Activated CD4-positive, alpha-beta T cell treated with anti-CD3 and anti-CD28 coated beads for 36 hours (primary cell): ENCODE measurements around the gene PCDHGA1. TPM values are rescaled to one million over a fixed set of nuclear protein-coding genes. Genes with fewer than 3 reads are reported as not detected.
"Not testable (repeated sequence)": the region's sequence is repeated elsewhere in the genome, so short reads cannot be mapped to it uniquely, and the experiment has no call there.

Experiments used
- ATAC-seq: fragments of 200-7000 bp; cut with Tn5 transposase; one replicate; pipeline ENCODE4 v1.10.0; 2021; ENCODE audit warnings: mild to moderate bottlenecking, moderate library complexity
- CTCF ChIA-PET: fragments of 350-600 bp; sonication (Branson Sonifier 250); formaldehyde crosslinking; loops from one replicate; lab custom pipeline; 2021; ENCODE audit warnings: antibody characterized with exemption; lab: Charles Lee
- POLR2A ChIA-PET: fragments of 350-600 bp; sonication (Branson Sonifier 250); formaldehyde crosslinking; loops from one replicate; lab custom pipeline; 2021; ENCODE audit warnings: antibody characterized with exemption, inconsistent platforms; lab: Charles Lee
- DNase-seq: peaks from one replicate; pipeline ENCODE4 v3.0.0-alpha.2; 2020
- H3K27ac Mint-ChIP-seq: one replicate; pipeline ENCODE4 v1.8.0; 2021; ENCODE audit warnings: mixed read lengths
- H3K27me3 Mint-ChIP-seq: one replicate; pipeline ENCODE4 v1.8.0; 2021; ENCODE audit warnings: mixed read lengths
- H3K36me3 Mint-ChIP-seq: one replicate; pipeline ENCODE4 v1.8.0; 2021; ENCODE audit warnings: low read depth, mixed read lengths
- H3K4me1 Mint-ChIP-seq: one replicate; pipeline ENCODE4 v1.8.0; 2021; ENCODE audit warnings: mixed read lengths
- H3K4me3 Mint-ChIP-seq: one replicate; pipeline ENCODE4 v1.8.0; 2021; ENCODE audit warnings: mild to moderate bottlenecking, moderate library complexity, mixed read lengths
- H3K9me3 Mint-ChIP-seq: one replicate; pipeline ENCODE4 v1.8.0; 2021; ENCODE audit warnings: low read depth, mixed read lengths
- intact Hi-C, 2 experiments: fragments of 100-400 bp; cut with DNase I in 1 of 2; cut with micrococcal nuclease in 1 of 2; formaldehyde crosslinking; loops; one replicate each; pipeline versions ENCODE4 v1.14.2 to v1.15.1; 2022 to 2024; cut with DNase I, micrococcal nuclease
- total RNA-seq, 2 experiments: library from RNA; stranded (reverse); gene quantifications; one replicate each; pipeline ENCODE4 v1.2.3, GENCODE V29; 2021

PCDHGA1 gene
- total RNA-seq, 2 experiments from 2014 or later = 0.05 TPM; not detected in 1

GRCh38 chr5:141412854-141413539 lies 82.7 kb downstream of the PCDHGA1 start, which contains the start of gene PCDHGA10:
TSS of gene PCDHGA10 (plus strand) at chr5:141412987. CDS start at chr5:141413176, 189 bp downstream.
- peak within 1 kb of the TSS; percentile 62 for H3K4me3 Mint-ChIP-seq
- ATAC-seq (peak; percentile 76), DNase-seq (peak; percentile 74)
- H3K27ac Mint-ChIP-seq = no peak within 1 kb of the TSS
- H3K4me1 Mint-ChIP-seq = peaks cover 10% of the 10 kb centered on the region
- peaks cover 15% of the 10 kb centered on the region for H3K9me3 Mint-ChIP-seq
- peaks cover 63% of the 10 kb centered on the region for H3K27me3 Mint-ChIP-seq
- intact Hi-C loops = loop anchor here (1.0 to 2.0 kb wide), 5 partner anchors 99 to 152 kb away; no protein-coding TSS in a partner anchor
- H3K36me3 Mint-ChIP-seq = peaks cover 23% of the 10 kb centered on the region
- POLR2A ChIA-PET = no interaction called here
- CTCF ChIA-PET = interaction anchor here (0.6 to 3.8 kb wide), 33 partner anchors 8 to 200 kb away, joined by 3 to 46 read pairs (median 6); partner anchors contain the start of genes PCDHB13, PCDHGA11, PCDHGA12 and PCDHGA3

DNA sequence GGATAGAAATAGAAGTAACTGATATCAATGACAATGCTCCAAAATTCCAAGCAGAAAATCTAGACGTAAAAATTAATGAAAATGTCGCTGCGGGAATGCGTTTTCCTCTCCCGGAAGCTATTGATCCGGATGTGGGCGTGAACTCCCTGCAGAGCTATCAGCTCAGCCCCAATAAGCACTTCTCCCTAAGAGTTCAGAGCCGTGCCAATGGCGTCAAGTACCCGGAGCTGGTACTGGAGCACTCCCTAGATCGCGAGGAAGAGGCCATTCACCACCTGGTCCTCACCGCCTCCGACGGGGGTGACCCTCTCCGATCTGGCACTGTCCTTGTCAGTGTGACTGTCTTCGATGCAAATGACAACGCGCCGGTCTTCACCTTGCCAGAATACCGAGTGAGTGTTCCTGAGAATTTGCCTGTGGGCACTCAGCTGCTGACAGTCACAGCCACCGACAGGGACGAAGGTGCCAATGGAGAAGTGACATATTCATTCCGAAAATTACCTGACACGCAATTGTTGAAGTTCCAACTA lies 83.3 kb downstream of the PCDHGA1 start:
- Mint-ChIP-seq H3K4me1 (peaks cover 10% of the 10 kb centered on the region), H3K9me3 (peaks cover 19% of the 10 kb centered on the region), H3K4me3 (peak overlapping the region; percentile 62), H3K27ac (no peak overlapping the region), H3K27me3 (peaks cover 65% of the 10 kb centered on the region), H3K36me3 (peaks cover 28% of the 10 kb centered on the region)
- ATAC-seq (no peak), DNase-seq (no peak)
- ChIA-PET POLR2A (no interaction called here), CTCF (interaction anchor here (0.7 to 3.8 kb wide), 31 partner anchors 8 to 200 kb away, joined by 3 to 46 read pairs (median 6); partner anchors contain the start of genes PCDHB13, PCDHGA11, PCDHGA12 and PCDHGA3)
- intact Hi-C loops = loop anchor here (1.0 to 2.0 kb wide), 5 partner anchors 99 to 151 kb away; no protein-coding TSS in a partner anchor

GRCh38 chr5:141414548-141415274 lies 84.4 kb downstream of the PCDHGA1 start:
- intact Hi-C loops, H3K4me1 Mint-ChIP-seq, H3K4me3 Mint-ChIP-seq, DNase-seq, POLR2A ChIA-PET, H3K27ac Mint-ChIP-seq, ATAC-seq: not testable (repeated sequence)
- Mint-ChIP-seq H3K36me3 (peaks cover 29% of the 10 kb centered on the region), H3K27me3 (peaks cover 64% of the 10 kb centered on the region), H3K9me3 (peaks cover 17% of the 10 kb centered on the region)
- CTCF ChIA-PET = interaction anchor here (0.8 to 3.4 kb wide), 5 partner anchors 16 to 143 kb away, joined by 3 to 46 read pairs (median 23); partner anchors contain the start of gene PCDHGA12

GRCh38 chr5:141415275-141415618 lies 84.9 kb downstream of the PCDHGA1 start:
- peaks cover 30% of the 10 kb centered on the region for H3K36me3 Mint-ChIP-seq
- intact Hi-C loops, POLR2A ChIA-PET, H3K27ac Mint-ChIP-seq, DNase-seq, H3K4me1 Mint-ChIP-seq, H3K4me3 Mint-ChIP-seq, ATAC-seq: not testable (repeated sequence)
- CTCF ChIA-PET = interaction anchor here (1.6 to 3.4 kb wide), 3 partner anchors 12 to 77 kb away, joined by 4 to 23 read pairs (median 10); partner anchors contain the start of genes PCDHGA12, PCDHGA2 and PCDHGA9
- peaks cover 67% of the 10 kb centered on the region for H3K27me3 Mint-ChIP-seq
- H3K9me3 Mint-ChIP-seq = peaks cover 19% of the 10 kb centered on the region

DNA sequence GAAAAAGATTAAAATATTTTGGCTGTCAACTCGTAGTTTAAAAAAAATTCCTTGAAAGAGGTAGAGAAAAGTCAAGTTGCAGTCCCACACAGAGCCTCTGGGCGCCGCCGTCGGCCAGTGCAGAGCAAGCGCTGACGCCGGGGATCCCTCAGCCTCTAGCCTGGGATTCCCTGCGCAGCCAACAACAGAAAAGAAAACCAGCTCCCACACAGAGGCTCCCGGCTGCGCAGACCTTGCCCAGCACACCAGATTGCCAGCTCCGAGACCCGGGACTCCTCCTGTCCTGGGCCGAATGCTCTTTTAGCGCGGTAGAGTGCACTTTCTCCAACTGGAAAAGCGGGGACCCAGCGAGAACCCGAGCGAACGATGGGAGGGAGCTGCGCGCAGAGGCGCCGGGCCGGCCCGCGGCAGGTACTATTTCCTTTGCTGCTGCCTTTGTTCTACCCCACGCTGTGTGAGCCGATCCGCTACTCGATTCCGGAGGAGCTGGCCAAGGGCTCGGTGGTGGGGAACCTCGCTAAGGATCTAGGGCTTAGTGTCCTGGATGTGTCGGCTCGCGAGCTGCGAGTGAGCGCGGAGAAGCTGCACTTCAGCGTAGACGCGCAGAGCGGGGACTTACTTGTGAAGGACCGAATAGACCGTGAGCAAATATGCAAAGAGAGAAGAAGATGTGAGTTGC lies 87.3 kb downstream of the PCDHGA1 start, which contains the start of gene PCDHGB7:
Gene PCDHGB7, plus strand, starts transcription at position 184 of the 679 bp plus-strand sequence. Its CDS starts 183 bp downstream, at position 367.
- Mint-ChIP-seq H3K36me3 (peaks cover 40% of the 10 kb centered on the region), H3K27me3 (peaks cover 75% of the 10 kb centered on the region), H3K9me3 (peaks cover 29% of the 10 kb centered on the region), H3K4me3 (peak within 1 kb of the TSS; percentile 62)
- H3K4me1 Mint-ChIP-seq, H3K27ac Mint-ChIP-seq, POLR2A ChIA-PET: not testable (repeated sequence)
- DNase-seq = peak; percentile 79
- ATAC-seq = peak; percentile 75
- CTCF ChIA-PET = interaction anchor here (0.6 to 2.8 kb wide), 16 partner anchors 9 to 1314 kb away, joined by 3 to 10 read pairs (median 5); partner anchors contain the start of genes PCDHGA12, PCDHGA9 and PCDHGB6
- intact Hi-C loops = loop anchor here (1.0 kb wide), 3 partner anchors 107 to 147 kb away; no protein-coding TSS in a partner anchor

GRCh38 chr5:141419074-141419880 lies 89.0 kb downstream of the PCDHGA1 start:
- Mint-ChIP-seq H3K27me3 (peaks cover 70% of the 10 kb centered on the region), H3K9me3 (peaks cover 34% of the 10 kb centered on the region), H3K4me1 (peaks cover 6% of the 10 kb centered on the region), H3K4me3 (no peak overlapping the region), H3K27ac (no peak overlapping the region), H3K36me3 (peaks cover 39% of the 10 kb centered on the region)
- DNase-seq (no peak), ATAC-seq (no peak)
- CTCF ChIA-PET = interaction anchor here (0.6 to 3.3 kb wide), 7 partner anchors 11 to 145 kb away, joined by 3 to 11 read pairs (median 3); partner anchors contain the start of gene PCDHGA12
- POLR2A ChIA-PET = no interaction called here
- intact Hi-C loops = no loop called here

DNA sequence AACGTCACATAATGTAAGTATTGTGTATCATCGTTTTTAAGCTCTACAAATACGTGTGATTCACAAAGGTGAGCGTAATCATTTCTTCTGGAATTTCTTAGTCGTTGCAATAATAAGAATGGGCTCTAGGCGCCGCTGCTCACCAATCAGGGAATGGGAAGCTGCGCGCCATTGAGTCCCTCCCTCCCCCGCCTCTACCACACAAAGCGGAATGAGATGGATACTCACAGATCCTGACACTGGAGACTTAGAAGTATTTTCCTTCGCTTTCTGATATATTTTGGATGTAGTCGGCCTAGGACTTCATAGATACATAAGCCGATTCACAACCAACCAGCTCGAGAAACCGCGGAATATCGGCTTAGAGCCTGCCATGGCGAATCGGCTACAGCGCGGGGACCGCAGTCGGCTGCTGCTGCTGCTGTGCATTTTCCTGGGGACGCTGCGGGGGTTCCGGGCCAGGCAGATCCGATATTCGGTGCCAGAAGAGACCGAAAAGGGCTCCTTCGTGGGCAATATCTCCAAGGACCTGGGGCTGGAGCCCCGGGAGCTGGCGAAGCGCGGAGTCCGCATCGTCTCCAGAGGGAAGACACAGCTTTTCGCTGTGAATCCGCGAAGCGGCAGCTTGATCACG lies 90.7 kb downstream of the PCDHGA1 start, which contains the start of gene PCDHGA11:
Gene PCDHGA11, plus strand, starts transcription at position 197 of the 634 bp plus-strand sequence. Its CDS starts 177 bp downstream, at position 374.
- H3K27me3 Mint-ChIP-seq = peaks cover 70% of the 10 kb centered on the region
- DNase-seq = peak; percentile 75

DNA sequence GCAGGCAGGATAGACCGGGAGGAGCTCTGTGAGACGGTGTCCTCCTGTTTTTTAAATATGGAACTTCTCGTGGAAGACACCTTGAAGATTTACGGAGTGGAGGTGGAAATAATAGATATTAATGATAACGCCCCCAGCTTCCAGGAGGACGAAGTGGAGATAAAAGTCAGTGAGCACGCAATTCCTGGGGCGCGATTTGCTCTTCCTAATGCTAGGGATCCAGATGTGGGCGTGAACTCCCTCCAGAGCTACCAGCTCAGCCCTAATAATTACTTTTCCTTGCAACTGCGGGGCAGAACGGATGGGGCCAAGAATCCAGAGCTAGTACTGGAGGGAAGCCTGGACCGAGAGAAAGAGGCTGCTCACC lies 91.2 kb downstream of the PCDHGA1 start:
- CTCF ChIA-PET = interaction anchor here (0.6 to 3.3 kb wide), 30 partner anchors 9 to 635 kb away, joined by 3 to 32 read pairs (median 5); partner anchors contain the start of genes PCDHA1, PCDHB16, PCDHGA10 and PCDHGA12
- H3K4me1 Mint-ChIP-seq = peaks cover 2% of the 10 kb centered on the region
- ATAC-seq = no peak
- POLR2A ChIA-PET = no interaction called here
- H3K27ac Mint-ChIP-seq = no peak overlapping the region
- intact Hi-C loops = loop anchor here (1.0 to 10.0 kb wide), 6 partner anchors 56 to 197 kb away; partner anchors contain the start of genes PCDHB14 (in 1 of the 2) and PCDHGC3 (in 1 of the 2)
- peaks cover 34% of the 10 kb centered on the region for H3K9me3 Mint-ChIP-seq
- H3K27me3 Mint-ChIP-seq = peaks cover 71% of the 10 kb centered on the region
- H3K4me3 Mint-ChIP-seq = peak overlapping the region; percentile 69
- H3K36me3 Mint-ChIP-seq = peaks cover 35% of the 10 kb centered on the region
- DNase-seq = no peak

More for the DNA sequence above, 90.7 kb downstream of the PCDHGA1 start, which contains the start of gene PCDHGA11:
- H3K4me3 Mint-ChIP-seq = peak within 1 kb of the TSS; percentile 69
- POLR2A ChIA-PET = interaction anchor here (0.7 kb wide), 1 partner anchor 47 kb away, joined by 4 read pairs; no protein-coding TSS in a partner anchor
- CTCF ChIA-PET = interaction anchor here (0.6 to 3.3 kb wide), 34 partner anchors 8 to 635 kb away, joined by 3 to 32 read pairs (median 4); partner anchors contain the start of genes PCDHA1, PCDHB16, PCDHGA10 and PCDHGA12
- intact Hi-C loops = loop anchor here (1.0 to 10.0 kb wide), 6 partner anchors 56 to 196 kb away; partner anchors contain the start of genes PCDHB14 (in 1 of the 2) and PCDHGC3 (in 1 of the 2)
- H3K36me3 Mint-ChIP-seq = peaks cover 35% of the 10 kb centered on the region
- peak; percentile 57 for ATAC-seq
- peaks cover 34% of the 10 kb centered on the region for H3K9me3 Mint-ChIP-seq
- H3K27ac Mint-ChIP-seq = no peak within 1 kb of the TSS
- H3K4me1 Mint-ChIP-seq = peaks cover 2% of the 10 kb centered on the region

DNA sequence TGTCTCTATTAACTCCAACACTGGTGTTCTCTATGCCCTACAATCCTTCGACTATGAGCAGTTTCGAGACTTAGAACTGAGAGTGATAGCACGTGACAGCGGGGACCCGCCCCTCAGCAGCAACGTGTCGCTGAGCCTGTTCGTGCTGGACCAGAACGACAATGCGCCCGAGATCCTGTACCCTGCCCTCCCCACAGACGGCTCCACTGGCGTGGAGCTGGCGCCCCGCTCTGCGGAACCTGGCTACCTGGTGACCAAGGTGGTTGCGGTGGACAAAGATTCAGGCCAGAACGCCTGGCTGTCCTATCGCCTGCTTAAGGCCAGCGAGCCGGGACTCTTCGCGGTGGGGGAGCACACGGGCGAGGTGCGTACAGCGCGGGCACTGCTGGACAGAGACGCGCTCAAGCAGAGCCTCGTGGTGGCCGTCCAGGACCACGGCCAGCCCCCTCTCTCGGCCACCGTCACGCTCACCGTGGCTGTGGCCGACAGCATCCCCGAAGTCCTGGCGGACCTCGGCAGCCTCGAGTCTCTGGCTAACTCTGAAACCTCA lies 92.5 kb downstream of the PCDHGA1 start:
- Mint-ChIP-seq H3K4me3 (no peak overlapping the region), H3K36me3 (peaks cover 37% of the 10 kb centered on the region), H3K27ac (no peak overlapping the region), H3K4me1 (peaks cover 1% of the 10 kb centered on the region), H3K9me3 (peaks cover 37% of the 10 kb centered on the region), H3K27me3 (peaks cover 76% of the 10 kb centered on the region)
- ChIA-PET CTCF (interaction anchor here (0.7 to 2.7 kb wide), 4 partner anchors 8 to 72 kb away, joined by 3 to 32 read pairs (median 12); partner anchors contain the start of genes PCDHGA10 and PCDHGA12), POLR2A (no interaction called here)
- ATAC-seq (no peak), DNase-seq (no peak)
- intact Hi-C loops = loop anchor here (5.0 to 10.0 kb wide), 3 partner anchors 54 to 198 kb away; partner anchors contain the start of genes PCDHB14 (in 1 of the 2) and PCDHGC3 (in 1 of the 2)
